ENCODE data around the gene PPDPF. TPM values are rescaled to one million over a fixed set of nuclear protein-coding genes. Genes with fewer than 3 reads are reported as not detected.

The PPDPF gene
- total RNA-seq, 1 experiment from 2014 or later, result 634 TPM

DNA sequence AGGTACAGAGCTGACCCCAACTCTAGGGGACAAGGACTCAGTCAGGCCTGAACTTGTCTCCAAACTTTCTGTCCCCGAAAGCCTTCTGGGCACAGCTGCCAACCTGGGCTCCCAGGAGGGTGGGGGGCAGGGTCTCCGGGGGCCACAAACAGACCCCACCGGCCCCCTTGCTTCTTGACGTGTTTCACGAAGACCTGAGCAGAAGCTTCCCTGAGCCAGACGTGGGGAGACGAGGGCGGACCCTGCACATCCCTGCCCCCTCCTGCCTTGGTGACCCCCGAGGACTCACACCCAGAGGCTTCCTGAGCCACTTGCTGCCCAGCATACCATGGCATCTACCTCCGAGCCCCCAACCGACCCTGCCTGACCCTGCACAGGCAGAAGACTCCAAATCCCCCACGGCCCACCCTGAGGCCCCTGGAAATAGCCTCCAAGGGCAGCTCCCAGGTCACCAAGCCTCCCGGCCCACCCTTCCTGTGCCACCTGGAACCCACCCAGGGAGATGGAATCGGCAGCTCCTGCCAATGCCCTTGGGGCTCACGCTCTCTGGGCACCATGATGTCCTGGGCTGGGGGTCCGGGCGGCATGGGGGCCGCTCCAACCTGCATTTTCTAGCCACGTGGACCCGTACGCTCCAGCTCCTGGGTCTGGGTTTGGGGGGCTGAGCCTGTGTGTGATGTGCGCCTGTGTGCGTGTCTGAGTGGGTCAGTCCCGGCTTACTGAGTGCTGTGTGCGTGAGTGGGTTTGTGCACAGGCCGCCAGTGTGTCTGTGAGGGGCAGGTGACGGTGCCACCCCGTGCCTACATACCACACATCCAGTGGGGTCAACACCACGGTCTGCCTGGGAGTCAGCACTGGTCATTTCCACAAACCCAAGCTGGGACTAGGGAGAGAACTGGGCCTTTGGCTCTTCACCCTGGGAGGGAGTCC is 19.1 kb downstream of the PPDPF start:
- no TSS peak for BruUV-seq (replicated peaks)
- ChIA-PET CTCF (interaction anchor here (0.6 to 2.6 kb wide), 10 partner anchors 10 to 1180 kb away, joined by 3 to 20 read pairs (median 6); partner anchors contain the start of genes ARFRP1, PPDPF, TNFRSF6B and ZGPAT), POLR2A (interaction anchor here (0.5 to 1.1 kb wide), 3 partner anchors 35 to 539 kb away, joined by 3 to 6 read pairs (median 5); partner anchors contain the start of genes HELZ2, PRPF6 and RGS19)
- DNase-seq, result no peak
- Mint-ChIP-seq H3K4me1 (ENCODE audit: low read depth, unreplicated experiment) (peaks cover 12% of the 10 kb centered on the region), H3K27me3 (ENCODE audit: insufficient read depth, unreplicated experiment) (no peaks in the 10 kb centered on the region), H3K4me3 (ENCODE audit: unreplicated experiment) (no peak overlapping the region), H3K27ac (ENCODE audit: unreplicated experiment) (no peak overlapping the region), H3K36me3 (ENCODE audit: insufficient read depth, unreplicated experiment) (peaks cover 5% of the 10 kb centered on the region), H3K9me3 (ENCODE audit: unreplicated experiment) (no peaks in the 10 kb centered on the region)
- Histone ChIP-seq H3K9me3 (no peaks in the 10 kb centered on the region), H3K36me3 (ENCODE audit: control insufficient read depth, insufficient read depth, low read length) (no peaks in the 10 kb centered on the region), H3K27me3 (replicated peaks; ENCODE audit: control insufficient read depth, insufficient read depth, low read length) (no peaks in the 10 kb centered on the region), H3K4me3 (ENCODE audit: low read depth, low read length) (no peak overlapping the region), H3K4me1 (peaks cover 28% of the 10 kb centered on the region)
- TF ChIP-seq, protein P1, sequence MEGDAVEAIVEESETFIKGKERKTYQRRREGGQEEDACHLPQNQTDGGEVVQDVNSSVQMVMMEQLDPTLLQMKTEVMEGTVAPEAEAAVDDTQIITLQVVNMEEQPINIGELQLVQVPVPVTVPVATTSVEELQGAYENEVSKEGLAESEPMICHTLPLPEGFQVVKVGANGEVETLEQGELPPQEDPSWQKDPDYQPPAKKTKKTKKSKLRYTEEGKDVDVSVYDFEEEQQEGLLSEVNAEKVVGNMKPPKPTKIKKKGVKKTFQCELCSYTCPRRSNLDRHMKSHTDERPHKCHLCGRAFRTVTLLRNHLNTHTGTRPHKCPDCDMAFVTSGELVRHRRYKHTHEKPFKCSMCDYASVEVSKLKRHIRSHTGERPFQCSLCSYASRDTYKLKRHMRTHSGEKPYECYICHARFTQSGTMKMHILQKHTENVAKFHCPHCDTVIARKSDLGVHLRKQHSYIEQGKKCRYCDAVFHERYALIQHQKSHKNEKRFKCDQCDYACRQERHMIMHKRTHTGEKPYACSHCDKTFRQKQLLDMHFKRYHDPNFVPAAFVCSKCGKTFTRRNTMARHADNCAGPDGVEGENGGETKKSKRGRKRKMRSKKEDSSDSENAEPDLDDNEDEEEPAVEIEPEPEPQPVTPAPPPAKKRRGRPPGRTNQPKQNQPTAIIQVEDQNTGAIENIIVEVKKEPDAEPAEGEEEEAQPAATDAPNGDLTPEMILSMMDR (IDR thresholded peaks at IDR 0.05; ENCODE audit: insufficient read depth in 1 of 2, low read depth in 1 of 2, low read length in 1 of 2, severe bottlenecking in 1 of 2, unreplicated experiment in 1 of 2), result no peak
- intact Hi-C loops (cut with micrococcal nuclease; ENCODE audit: unreplicated experiment), result loop anchor here (2.0 to 5.0 kb wide), 6 partner anchors 33 to 581 kb away; partner anchors contain the start of genes HELZ2 and UCKL1

DNA sequence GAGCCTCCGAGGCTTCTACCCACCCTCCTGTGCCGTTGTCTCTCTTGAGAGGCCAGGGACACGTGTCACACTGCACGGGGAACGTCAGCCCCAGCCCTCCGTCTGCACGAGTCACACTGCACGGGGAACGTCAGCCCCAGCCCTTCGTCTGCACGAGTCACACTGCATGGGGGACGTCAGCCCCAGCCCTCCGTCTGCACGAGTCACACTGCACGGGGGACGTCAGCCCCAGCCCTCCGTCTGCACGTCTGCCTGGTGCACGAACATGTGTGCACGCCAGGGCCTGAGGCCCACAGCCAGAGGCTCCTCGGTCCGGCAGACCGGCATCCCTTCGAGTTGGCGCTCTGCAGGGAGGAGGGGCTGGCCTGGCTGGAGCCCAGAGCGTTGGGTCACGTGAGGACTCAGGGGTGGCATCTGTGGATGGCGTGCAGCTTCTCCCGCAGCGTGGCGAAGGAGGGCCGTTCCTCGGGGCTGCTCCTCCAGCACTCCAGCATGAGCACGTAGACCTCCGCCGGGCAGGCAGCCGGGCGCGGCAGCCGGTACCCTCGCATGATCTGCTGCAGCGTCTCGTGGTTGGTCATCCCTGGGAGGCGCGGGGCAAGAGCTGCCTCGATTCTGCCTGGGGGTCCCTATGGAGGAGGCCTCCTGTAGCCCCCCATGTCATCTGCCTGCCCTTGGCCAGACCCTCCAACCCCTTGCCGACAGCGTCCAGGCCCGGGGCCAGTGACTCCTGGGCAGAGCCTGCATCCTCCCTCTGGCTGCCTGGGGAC is 20.0 kb downstream of the PPDPF start:
- H3K9me3 ChIP-seq, result no peaks in the 10 kb centered on the region
- TF ChIP-seq, protein P1 (IDR thresholded peaks at IDR 0.05; ENCODE audit: insufficient read depth in 1 of 2, low read depth in 1 of 2, low read length in 1 of 2, severe bottlenecking in 1 of 2, unreplicated experiment in 1 of 2), result no peak
- H3K4me3 Mint-ChIP-seq (ENCODE audit: unreplicated experiment), result no peak overlapping the region
- no peaks in the 10 kb centered on the region for H3K27me3 Mint-ChIP-seq (ENCODE audit: insufficient read depth, unreplicated experiment)
- intact Hi-C loops (cut with micrococcal nuclease; ENCODE audit: unreplicated experiment), result no loop called here
- DNase-seq, result no peak
- H3K27me3 ChIP-seq (replicated peaks; ENCODE audit: control insufficient read depth, insufficient read depth, low read length), result no peaks in the 10 kb centered on the region
- H3K4me1 Mint-ChIP-seq (ENCODE audit: low read depth, unreplicated experiment), result peaks cover 21% of the 10 kb centered on the region
- H3K36me3 Mint-ChIP-seq (ENCODE audit: insufficient read depth, unreplicated experiment), result peaks cover 5% of the 10 kb centered on the region
- BruUV-seq (replicated peaks), result no TSS peak
- H3K36me3 ChIP-seq (ENCODE audit: control insufficient read depth, insufficient read depth, low read length), result no peaks in the 10 kb centered on the region
- H3K4me1 ChIP-seq, result peaks cover 29% of the 10 kb centered on the region
- H3K4me3 ChIP-seq (ENCODE audit: low read depth, low read length), result no peak overlapping the region
- H3K27ac Mint-ChIP-seq (ENCODE audit: unreplicated experiment), result no peak overlapping the region
- no peaks in the 10 kb centered on the region for H3K9me3 Mint-ChIP-seq (ENCODE audit: unreplicated experiment)
- CTCF ChIA-PET, result interaction anchor here (0.7 kb wide), 1 partner anchor 81 kb away, joined by 3 read pairs; no protein-coding TSS in a partner anchor
- POLR2A ChIA-PET, result interaction anchor here (0.5 to 1.0 kb wide), 2 partner anchors 34 to 539 kb away, joined by 5 to 6 read pairs; partner anchors contain the start of genes HELZ2 and RGS19

DNA sequence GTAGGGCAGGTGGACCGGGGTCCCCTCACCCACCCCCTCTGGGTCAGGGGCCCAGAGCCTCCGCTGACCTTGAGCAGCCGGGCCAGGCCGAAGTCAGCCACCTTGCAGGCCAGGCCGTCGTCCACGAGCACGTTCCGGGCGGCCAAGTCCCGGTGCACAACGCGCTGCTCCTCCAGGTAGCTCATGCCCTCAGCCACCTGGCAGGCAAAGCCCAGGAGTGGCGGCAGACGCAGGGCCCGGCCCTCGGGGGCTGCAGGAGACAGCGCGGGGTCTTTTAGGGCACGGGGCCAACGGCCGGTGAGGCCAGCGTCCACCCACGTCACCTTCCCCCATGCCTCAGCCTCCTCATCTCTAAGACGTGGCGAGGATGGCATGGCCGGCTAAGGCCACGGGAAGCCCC is 20.8 kb downstream of the PPDPF start:
- intact Hi-C loops (cut with micrococcal nuclease; ENCODE audit: unreplicated experiment), result no loop called here
- Mint-ChIP-seq H3K9me3 (ENCODE audit: unreplicated experiment) (no peaks in the 10 kb centered on the region), H3K4me1 (ENCODE audit: low read depth, unreplicated experiment) (peaks cover 22% of the 10 kb centered on the region), H3K4me3 (ENCODE audit: unreplicated experiment) (no peak overlapping the region), H3K27ac (ENCODE audit: unreplicated experiment) (no peak overlapping the region), H3K36me3 (ENCODE audit: insufficient read depth, unreplicated experiment) (peaks cover 5% of the 10 kb centered on the region), H3K27me3 (ENCODE audit: insufficient read depth, unreplicated experiment) (no peaks in the 10 kb centered on the region)
- BruUV-seq (replicated peaks), result no TSS peak
- Histone ChIP-seq H3K4me3 (ENCODE audit: low read depth, low read length) (no peak overlapping the region), H3K36me3 (ENCODE audit: control insufficient read depth, insufficient read depth, low read length) (no peaks in the 10 kb centered on the region), H3K9me3 (no peaks in the 10 kb centered on the region), H3K4me1 (peaks cover 36% of the 10 kb centered on the region), H3K27me3 (replicated peaks; ENCODE audit: control insufficient read depth, insufficient read depth, low read length) (no peaks in the 10 kb centered on the region)
- POLR2A ChIA-PET, result no interaction called here
- CTCF ChIA-PET, result interaction anchor here (0.7 to 1.4 kb wide), 2 partner anchors 80 to 100 kb away, joined by 3 read pairs; no protein-coding TSS in a partner anchor
- DNase-seq, result no peak
- TF ChIP-seq, protein P1 (IDR thresholded peaks at IDR 0.05; ENCODE audit: insufficient read depth in 1 of 2, low read depth in 1 of 2, low read length in 1 of 2, severe bottlenecking in 1 of 2, unreplicated experiment in 1 of 2), result no peak
